Heart right ventricle (tissue), 16 donors: ENCODE data around the gene VWA7. TPM values are rescaled to one million over a fixed set of nuclear protein-coding genes. Genes with fewer than 3 reads are reported as not detected.

Experiments
- ATAC-seq, 8 donors: fragments of 200-7000 bp; cut with Tn5 transposase; one replicate each; pipeline ENCODE4 v1.9.1; 2020; ENCODE audit warnings: mild to moderate bottlenecking in 8 of 8, moderate library complexity in 8 of 8, moderate number of reproducible peaks in 1 of 8
- DNase-seq, 2 donors: peaks; one replicate each; pipeline ENCODE4 v3.0.0-alpha.2; 2020
- H3K27ac ChIP-seq, 10 donors: fragments of 200-600 bp; sonication (generic) in 2 of 10; one replicate each; pipeline versions ENCODE4 v1.5.0 to v1.8.0; 2020 to 2022; ENCODE audit warnings: mild to moderate bottlenecking in 3 of 10
- H3K27me3 ChIP-seq, 7 donors: fragments of 200-600 bp; one replicate each; pipeline ENCODE4 v1.8.0; 2021 to 2022; ENCODE audit warnings: mild to moderate bottlenecking in 2 of 7
- H3K36me3 ChIP-seq, 9 donors: fragments of 200-600 bp; sonication (generic) in 1 of 9; one replicate each; pipeline versions ENCODE4 v1.5.0 to v1.8.0; 2020 to 2022; ENCODE audit warnings: mild to moderate bottlenecking in 2 of 9
- H3K4me1 ChIP-seq, 9 donors: fragments of 200-600 bp; sonication (generic) in 1 of 9; one replicate each; pipeline versions ENCODE4 v1.5.0 to v1.8.0; 2020 to 2022; ENCODE audit warnings: mild to moderate bottlenecking in 4 of 9
- H3K4me3 ChIP-seq, 10 donors: fragments of 200-600 bp; sonication (generic) in 2 of 10; one replicate each; pipeline versions ENCODE4 v1.5.0 to v1.8.0; 2020 to 2022; ENCODE audit warnings: mild to moderate bottlenecking in 7 of 10, moderate library complexity in 2 of 10
- H3K9me3 ChIP-seq, 11 donors: fragments of 200-600 bp in 10 of 11; sonication (generic) in 2 of 11; one replicate each; pipeline versions ENCODE4 v1.5.0 to v1.8.0; 2013 to 2022; ENCODE audit warnings: mild to moderate bottlenecking in 2 of 11, control low read depth in 1 of 11, moderate library complexity in 1 of 11
- WGBS, 2 donors: extraction: QIAGEN DNeasy Blood & Tissue Kit; methylation state at CpG; one replicate each; pipeline ENCODE4 v1.1.7; 2013; ENCODE audit warnings: inconsistent platforms in 1 of 2; 5-methylcytosine and 5-hydroxymethylcytosine counted together
- intact Hi-C, 10 donors: fragments of 100-400 bp; cut with DNase I; formaldehyde crosslinking; loops; one replicate each; pipeline versions ENCODE4 v1.11.1 to v1.14.2; 2022
- polyA plus RNA-seq, 2 donors: library from polyadenylated mRNA; stranded (reverse); fragments of 200-250 nt; gene quantifications; one replicate each; pipeline ENCODE4 v1.2.3, GENCODE V29; 2013
- total RNA-seq, 10 donors: library from RNA; stranded (reverse); fragmentation: NEBNext Ultra II Directional in 3 of 10; extraction: Animal tissue kit (Norgen Biotek cat#: 25700) in 3 of 10; gene quantifications; one replicate each; pipeline versions ENCODE4 v1.2.1 to v1.2.4, GENCODE V29; 2021 to 2023
- TF ChIP-seq, protein P1 (sequence below), 9 donors: fragments of 200-600 bp; sonication (generic) in 2 of 9; IDR thresholded peaks; one replicate each; pipeline versions ENCODE4 v1.5.0 to v1.8.0; 2021 to 2022; ENCODE audit warnings: antibody characterized with exemption in 9 of 9, mild to moderate bottlenecking in 5 of 9, moderate library complexity in 1 of 9
- donor health status: Arrhythmogenic right ventricular cardiomyopathy.
- donor health status: ischemic (EF 13 %, LVEDD 7.1; RV severe dilation, severe dysfunction).
- donor health status: healthy with polysubstance abuse.
- donor health status: DM: no; HTN: yes; CAD: no.
- donor health status: DM: no; HTN: no; CAD: no.
- donor health status: ischemic (EF 25% LVEDD 6.9; RV normal size, moderate dysfunction).
- donor health status: ischemic (EF 25% LVEDD 5.7; RV mildly dilated, moderate dysfunction).
- donor health status: healthy.
- donor health status: DM: yes; HTN: yes; CAD: no.
- donor health status: Ischemic cardiomyopathy.
- donor health status: ischemic (EF 35%, LVEDD 5.7; RV mildly dilated, moderate dysfunction).
- donor health status: nonischemic (EF 11% LVEDD 7.7; RV severe dilation, severe dysfunction).
- donor health status: DM: yes; HTN: yes; CAD: no.
- donor health status: PGD.
- donor health status: ischemic (EF 29% LVEDD 5.4; RV normal size, mild dysfunction).
- donor health status: nonischemic (EF 23%, LVEDD 6.1; RV moderate dilation, normal function).

Gene VWA7
- total and polyA plus RNA-seq, 12 donors, result 2.2 to 28.3 (median 17.3) TPM

DNA sequence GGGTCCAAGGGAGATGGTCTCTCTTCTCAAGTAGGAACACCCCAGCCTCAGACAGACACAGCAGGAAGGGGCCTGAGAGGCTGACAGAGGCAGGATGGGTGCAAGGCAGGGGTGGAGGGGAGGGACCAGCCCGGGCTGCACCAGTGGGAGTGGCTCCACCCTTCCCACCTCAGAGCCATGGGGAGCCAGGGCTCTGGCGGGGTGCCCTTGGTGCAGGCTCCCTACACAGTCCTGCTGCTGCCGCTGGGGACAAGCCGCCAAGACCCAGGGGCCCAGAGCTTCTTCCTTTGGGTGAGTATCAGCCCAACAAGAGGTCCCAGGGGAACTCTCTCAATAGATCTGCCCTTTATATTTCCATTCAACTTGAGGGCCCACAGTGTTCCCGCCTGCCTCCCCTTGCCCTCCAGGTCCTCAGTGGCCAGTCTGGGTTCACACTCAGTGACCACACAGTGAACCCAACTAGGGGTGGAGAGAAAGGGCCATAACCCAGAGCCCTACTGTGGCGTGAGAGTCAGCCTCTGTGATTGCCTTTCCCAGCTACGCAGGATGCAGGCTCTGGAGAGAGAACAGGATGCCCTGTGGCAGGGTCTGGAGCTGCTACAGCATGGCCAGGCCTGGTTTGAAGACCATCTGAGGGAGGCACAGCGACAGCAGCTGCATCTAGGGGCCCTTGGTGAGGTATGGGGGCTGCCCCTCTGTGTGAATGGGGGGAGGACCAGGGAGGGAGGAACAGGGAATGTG is 14.1 kb downstream of the VWA7 start:
- H3K36me3 ChIP-seq, result peaks cover 0 to 17% (median 0%) of the 10 kb centered on the region in 9 donors
- peaks cover 0 to 23% (median 7%) of the 10 kb centered on the region in 9 donors for H3K4me1 ChIP-seq
- H3K4me3 ChIP-seq, result no peak overlapping the region
- WGBS, 2 donors, result 70 to 71% methylated on average over 8 of the region's 8 CpGs
- peak in 4 of 8 donors; percentile 8 to 21 (median 12) for ATAC-seq
- no peaks in the 10 kb centered on the region for H3K9me3 ChIP-seq
- DNase-seq, result no peak
- TF ChIP-seq, protein P1, sequence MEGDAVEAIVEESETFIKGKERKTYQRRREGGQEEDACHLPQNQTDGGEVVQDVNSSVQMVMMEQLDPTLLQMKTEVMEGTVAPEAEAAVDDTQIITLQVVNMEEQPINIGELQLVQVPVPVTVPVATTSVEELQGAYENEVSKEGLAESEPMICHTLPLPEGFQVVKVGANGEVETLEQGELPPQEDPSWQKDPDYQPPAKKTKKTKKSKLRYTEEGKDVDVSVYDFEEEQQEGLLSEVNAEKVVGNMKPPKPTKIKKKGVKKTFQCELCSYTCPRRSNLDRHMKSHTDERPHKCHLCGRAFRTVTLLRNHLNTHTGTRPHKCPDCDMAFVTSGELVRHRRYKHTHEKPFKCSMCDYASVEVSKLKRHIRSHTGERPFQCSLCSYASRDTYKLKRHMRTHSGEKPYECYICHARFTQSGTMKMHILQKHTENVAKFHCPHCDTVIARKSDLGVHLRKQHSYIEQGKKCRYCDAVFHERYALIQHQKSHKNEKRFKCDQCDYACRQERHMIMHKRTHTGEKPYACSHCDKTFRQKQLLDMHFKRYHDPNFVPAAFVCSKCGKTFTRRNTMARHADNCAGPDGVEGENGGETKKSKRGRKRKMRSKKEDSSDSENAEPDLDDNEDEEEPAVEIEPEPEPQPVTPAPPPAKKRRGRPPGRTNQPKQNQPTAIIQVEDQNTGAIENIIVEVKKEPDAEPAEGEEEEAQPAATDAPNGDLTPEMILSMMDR (IDR thresholded peaks at IDR 0.05), result no peak
- intact Hi-C loops, result loop anchor here in 1 of 10 donors (10.0 kb wide), 1 partner anchor 78 kb away; the partner anchor contains the start of gene LY6G5C
- H3K27me3 ChIP-seq, result no peaks in the 10 kb centered on the region
- H3K27ac ChIP-seq, result peak overlapping the region in 3 of 10 donors; percentile 15 to 33 (median 31)

DNA sequence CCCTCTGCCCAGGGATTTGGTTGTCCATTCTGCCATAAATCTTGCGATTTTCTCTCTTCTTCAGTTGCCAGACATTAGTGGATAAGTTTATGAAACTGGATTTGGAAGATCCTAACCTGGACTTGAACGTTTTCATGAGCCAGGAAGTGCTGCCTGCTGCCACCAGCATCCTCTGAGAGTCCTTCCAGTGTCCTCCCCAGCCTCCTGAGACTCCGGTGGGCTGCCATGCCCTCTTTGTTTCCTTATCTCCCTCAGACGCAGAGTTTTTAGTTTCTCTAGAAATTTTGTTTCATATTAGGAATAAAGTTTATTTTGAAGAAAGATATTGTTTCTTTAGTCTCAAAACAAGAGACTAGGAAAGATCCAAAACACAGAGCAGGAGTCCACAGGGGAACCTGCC is 14.8 kb downstream of the VWA7 start, which contains the start of gene SAPCD1:
SAPCD1 (plus strand) TSS at position 301 of the 400 bp plus-strand sequence. CDS start 399 bp downstream, outside the sequence.
- H3K4me3 ChIP-seq, result no peak within 1 kb of the TSS
- TF ChIP-seq, protein P1 (IDR thresholded peaks at IDR 0.05), result no peak
- DNase-seq (no peak), ATAC-seq (no peak)
- H3K36me3 ChIP-seq, result peaks cover 0 to 17% (median 0%) of the 10 kb centered on the region in 9 donors
- WGBS, 2 donors, result 71 to 74% methylated on average over 4 of the region's 4 CpGs
- H3K27ac ChIP-seq, result peak within 1 kb of the TSS in 3 of 10 donors; percentile 15 to 33 (median 31)
- intact Hi-C loops, result loop anchor here in 1 of 10 donors (10.0 kb wide), 1 partner anchor 78 kb away; the partner anchor contains the start of gene LY6G5C
- H3K27me3 ChIP-seq, result no peaks in the 10 kb centered on the region
- peaks cover 0 to 23% (median 5%) of the 10 kb centered on the region in 9 donors for H3K4me1 ChIP-seq
- H3K9me3 ChIP-seq, result no peaks in the 10 kb centered on the region

DNA sequence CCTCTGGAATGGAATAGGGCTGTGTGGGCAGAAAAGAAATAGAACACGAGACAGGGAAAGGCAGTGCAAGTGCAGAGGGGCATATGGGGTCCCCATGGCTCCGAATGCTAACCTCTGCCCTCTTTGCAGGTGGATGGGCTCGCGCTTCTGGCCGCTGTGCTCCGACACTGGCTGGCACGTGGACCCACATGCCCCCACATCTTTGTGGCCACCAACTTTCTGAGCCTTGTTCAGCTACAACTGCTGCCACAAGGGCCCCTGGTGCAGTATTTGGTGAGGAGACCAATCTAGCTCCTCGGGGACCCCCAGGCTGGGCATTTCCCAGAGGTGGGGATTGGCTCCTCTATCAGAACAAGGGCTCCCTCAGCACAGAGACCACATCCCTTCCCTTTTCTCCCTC is 15.8 kb downstream of the VWA7 start:
- peaks cover 0 to 17% (median 0%) of the 10 kb centered on the region in 9 donors for H3K36me3 ChIP-seq
- peaks cover 0 to 20% (median 5%) of the 10 kb centered on the region in 9 donors for H3K4me1 ChIP-seq
- DNase-seq, result no peak
- no peak for ATAC-seq
- H3K27ac ChIP-seq, result no peak overlapping the region
- intact Hi-C loops, result loop anchor here in 1 of 10 donors (10.0 kb wide), 1 partner anchor 77 kb away; the partner anchor contains the start of gene LY6G5C
- no peaks in the 10 kb centered on the region for H3K9me3 ChIP-seq
- TF ChIP-seq, protein P1 (IDR thresholded peaks at IDR 0.05), result no peak
- WGBS, 2 donors, result 96 to 97% methylated on average over 8 of the region's 8 CpGs
- no peak overlapping the region for H3K4me3 ChIP-seq
- no peaks in the 10 kb centered on the region for H3K27me3 ChIP-seq

DNA sequence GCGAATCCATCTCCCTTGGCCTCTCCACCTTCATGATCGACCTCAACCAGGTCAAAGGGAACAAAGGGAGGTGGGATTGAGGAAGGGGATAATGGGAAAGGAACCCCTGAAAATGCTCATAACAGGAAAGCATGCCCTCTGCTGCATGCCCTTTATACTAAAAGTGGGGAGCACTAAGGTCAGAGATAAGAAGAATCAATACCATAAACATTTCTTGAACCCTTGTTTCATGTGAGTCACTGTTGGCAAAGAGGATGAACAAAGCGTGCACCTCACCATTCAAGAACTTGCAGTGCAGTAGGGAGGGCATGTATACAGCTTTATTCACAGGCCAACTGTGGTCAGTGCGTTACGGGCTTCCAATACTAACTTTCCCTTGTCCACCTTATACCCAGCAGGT is 16.3 kb downstream of the VWA7 start:
- Histone ChIP-seq H3K27ac (no peak overlapping the region), H3K9me3 (no peaks in the 10 kb centered on the region), H3K4me1 (peaks cover 0 to 16% (median 5%) of the 10 kb centered on the region in 9 donors), H3K4me3 (no peak overlapping the region), H3K27me3 (no peaks in the 10 kb centered on the region), H3K36me3 (peaks cover 0 to 17% (median 0%) of the 10 kb centered on the region in 9 donors)
- TF ChIP-seq, protein P1 (IDR thresholded peaks at IDR 0.05), result no peak
- intact Hi-C loops, result loop anchor here in 1 of 10 donors (10.0 kb wide), 1 partner anchor 76 kb away; the partner anchor contains the start of gene LY6G5C
- no peak for ATAC-seq
- WGBS, 2 donors, result 93 to 95% methylated on average over 5 of the region's 5 CpGs
- no peak for DNase-seq
